Measurements from ENCODE around the gene TCF4.

DNA sequence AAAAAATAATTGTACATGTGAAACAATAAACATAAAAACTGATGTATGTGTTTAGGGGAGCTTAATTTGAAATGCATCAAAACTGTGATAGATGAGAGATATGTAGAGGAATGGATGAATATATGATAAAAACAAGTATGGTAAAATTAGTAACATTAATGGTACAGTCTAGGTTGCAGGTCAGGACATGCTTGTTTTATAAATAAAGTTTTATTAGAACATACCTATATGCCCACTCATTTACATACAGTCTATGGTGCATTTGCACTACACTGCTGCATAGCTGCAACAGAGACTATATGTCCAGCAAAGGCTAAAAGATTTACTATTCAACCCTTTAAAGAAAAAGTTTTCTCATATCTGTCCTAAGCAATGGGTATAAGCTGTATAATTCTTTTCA lies 392.1 kb downstream of the TCF4 start:
- TF ChIP-seq CTCF (conservative IDR thresholded peaks at IDR 0.05; ENCODE audit: low read length): no peak
- no peak for TF ChIP-seq EZH2phosphoT487 (IDR thresholded peaks at IDR 0.05; ENCODE audit: borderline replicate concordance)

Data from Loucy (cell line).